Umbilical cord (tissue), 2 donors: ENCODE results near the gene NAV2. TPM values are rescaled to one million over a fixed set of nuclear protein-coding genes. Genes with fewer than 3 reads are reported as not detected.
A peak's percentile ranks its signal among the peaks of the same experiment; 100 is the strongest.

Experiments
- DNase-seq: peaks from one replicate; pipeline ENCODE4 v3.0.0-alpha.2; 2015; ENCODE audit warnings: low spot score
- total RNA-seq: library from RNA; depleted of rRNA; stranded (reverse); fragments of >200 nt; gene quantifications from one replicate; pipeline ENCODE4 v1.2.3, GENCODE V29; 2014; ENCODE audit warnings: low replicate concordance; ENCODE audit not compliant: insufficient read depth

Gene NAV2
- total RNA-seq, 1 donor from 2014 or later: 14.7 TPM

DNA sequence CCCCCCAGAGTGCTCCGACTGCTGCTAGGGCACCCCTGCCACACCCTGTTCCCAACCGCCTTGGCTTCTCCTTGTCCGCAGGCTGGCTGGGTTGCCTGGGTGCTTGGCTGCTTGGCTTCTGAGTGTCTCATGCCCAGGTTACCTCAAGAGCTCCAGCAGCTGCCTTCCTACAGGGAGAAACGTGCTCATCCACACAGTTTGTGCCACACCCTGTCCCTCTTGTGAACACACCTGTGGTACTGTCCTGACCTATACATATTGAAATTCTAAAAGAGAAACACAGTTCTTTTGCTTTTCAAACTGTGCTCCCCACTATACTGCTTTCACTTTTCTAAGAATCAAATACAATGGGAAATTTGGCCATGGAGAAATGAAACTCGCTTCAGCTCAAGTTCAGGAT, 256.2 kb downstream of the NAV2 start:
- DNase-seq: no peak

DNA sequence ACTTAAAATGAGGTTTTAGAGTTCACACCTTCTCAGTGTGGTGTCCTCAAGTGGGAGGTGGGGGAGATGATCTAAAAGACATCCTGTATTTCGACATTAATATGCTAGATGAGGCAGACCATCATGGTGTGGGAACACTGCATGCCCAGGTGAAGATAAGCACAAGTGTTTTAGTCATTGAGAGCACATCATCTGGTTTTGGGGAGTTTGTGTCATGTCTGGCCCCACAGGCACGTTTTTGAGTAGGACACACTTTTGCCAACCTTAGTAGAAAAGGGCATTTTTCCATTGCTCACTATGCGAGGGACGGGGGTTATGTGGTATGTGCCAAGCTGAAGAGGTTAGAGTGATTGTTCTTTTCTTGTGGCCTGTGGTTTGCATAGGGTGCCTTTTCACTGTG, 258.3 kb downstream of the NAV2 start:
- DNase-seq: no peak

DNA sequence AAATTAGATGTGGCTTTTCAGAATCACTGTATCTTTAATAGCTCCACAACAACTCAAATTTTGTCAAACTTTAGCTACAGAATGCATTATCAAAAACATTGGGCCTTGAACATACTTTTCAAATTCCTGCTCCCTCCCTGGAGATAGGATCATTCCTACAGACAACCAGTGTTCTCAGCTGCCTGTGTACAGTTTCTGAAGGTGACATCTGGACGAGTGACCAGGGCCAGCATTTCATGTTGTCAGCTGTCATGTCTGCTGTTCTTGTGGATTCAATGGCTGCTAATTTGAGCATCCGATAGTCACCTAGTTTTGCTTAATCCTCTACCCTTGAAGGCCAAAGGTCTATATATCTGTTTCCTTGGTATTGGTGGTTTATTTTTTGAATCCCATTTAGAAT, 259.5 kb downstream of the NAV2 start:
- DNase-seq: no peak

DNA sequence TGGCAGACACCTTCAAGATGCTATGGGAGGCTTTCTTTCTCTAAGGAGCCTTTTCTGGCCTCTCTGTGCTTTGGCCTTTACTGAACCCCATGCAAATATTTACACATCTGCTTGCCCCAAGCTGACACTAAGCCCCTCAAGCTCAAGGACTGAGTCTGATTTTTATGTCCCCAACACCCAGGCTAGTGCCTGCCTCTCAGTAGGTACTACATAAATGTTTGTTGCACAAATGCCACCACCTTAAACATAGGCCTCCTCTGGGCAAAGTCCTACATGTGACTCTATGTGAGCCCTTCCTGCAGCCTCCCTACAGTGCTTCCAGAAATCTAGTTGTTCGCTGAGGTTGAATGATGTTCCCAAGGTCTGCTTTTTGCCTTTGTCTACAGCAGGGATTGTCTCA, 260.0 kb downstream of the NAV2 start:
- DNase-seq: no peak

DNA sequence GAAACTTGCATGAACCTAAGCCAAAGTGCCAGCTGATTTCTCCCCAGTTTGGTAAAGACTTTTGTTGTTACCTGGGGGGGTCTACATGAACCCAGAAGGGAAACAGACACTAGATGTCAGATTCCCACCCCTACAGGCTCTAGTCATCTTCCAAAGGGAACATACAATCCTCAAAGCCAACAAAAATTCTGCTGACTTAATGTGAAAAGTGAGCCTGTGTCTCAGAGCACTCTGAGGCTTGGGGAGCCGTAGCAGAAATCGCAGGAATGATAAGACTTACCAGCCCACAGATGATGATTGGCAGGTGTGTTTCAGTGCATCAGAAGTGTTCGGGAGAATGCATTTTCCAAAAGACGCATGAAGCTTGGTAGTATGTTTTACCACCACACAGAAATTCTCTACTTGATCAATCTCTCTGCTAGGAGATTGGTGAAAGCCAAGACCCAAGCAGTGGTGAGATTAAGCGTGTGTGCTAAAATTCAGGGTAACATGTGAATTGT, 260.5 kb downstream of the NAV2 start:
- no peak for DNase-seq

DNA sequence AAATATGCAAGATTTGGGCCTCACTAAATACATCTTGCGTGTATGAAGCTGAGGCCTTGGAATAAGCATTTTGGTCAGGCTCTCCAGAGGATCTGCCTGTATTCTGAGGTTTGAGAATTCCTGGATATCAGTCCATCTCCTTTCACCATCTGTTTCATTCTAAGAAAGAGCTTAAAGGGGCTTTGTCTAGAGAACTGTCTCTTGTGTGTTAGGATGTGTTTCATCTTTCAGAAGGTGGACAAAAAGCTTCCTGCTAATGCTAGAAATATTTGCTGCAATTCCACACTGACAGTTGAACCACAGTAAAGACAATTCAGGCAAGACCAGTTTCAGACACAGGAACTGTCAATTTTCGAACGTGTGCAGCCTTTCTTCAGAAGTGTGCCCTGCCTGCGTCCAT, 262.2 kb downstream of the NAV2 start:
- DNase-seq: peak; percentile 71

DNA sequence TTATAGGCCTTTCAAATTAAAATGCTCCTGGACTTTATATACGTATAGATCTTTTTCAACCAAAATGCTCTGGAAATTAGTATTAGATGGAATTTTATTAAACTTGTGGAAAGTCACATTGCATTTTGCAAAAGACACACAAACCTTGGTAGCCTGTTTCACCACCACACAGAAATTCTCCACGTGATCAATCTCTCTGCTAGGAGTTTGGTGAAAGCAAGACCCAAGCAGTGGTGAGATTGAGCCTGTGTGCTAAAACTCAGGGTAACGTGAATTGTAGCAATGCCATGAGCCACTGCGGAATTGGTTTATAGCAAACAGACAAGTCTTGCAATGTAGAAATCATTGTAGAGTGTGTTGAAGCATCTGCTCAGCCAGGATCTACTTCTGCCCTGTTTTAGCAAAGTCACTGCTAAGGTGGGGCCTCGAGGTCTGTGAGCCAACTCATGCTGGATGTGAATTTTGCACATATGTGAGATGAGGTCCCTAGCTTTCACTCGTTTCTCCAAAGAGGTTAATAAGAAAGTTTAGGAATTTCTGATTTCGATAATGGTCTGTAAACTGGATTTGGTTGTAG, 262.9 kb downstream of the NAV2 start:
- DNase-seq: no peak

DNA sequence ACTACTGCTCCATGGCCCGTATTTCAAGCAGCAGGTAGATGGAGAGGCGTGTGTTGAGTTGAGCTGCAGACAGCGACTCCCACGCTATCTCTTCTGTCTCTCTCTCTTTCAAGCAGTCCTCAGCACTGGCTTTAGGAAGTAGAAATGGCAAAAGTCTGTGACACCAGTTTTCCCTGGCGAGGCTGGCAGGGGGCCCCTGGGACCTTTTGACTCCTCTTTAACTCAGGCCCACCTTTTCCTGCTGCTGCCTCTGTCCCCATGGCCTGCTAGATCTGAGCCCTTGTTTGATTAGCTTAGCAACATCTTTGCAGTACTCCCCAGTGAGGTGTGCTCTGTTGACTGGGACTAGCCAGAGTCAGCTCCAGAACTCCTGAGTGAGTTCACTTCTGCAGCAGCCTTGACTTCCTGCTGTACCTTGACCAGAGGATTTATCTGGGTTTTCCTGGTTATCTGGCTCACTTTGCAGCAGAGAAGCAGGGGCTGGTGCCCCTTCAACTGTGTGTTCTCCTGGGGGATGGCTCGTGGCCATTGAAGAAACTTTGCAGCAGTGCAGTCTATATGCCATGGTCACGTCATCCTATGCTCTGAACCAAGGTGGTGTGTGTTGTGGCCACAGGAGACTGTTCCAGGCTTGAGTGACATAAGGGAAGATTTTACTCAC, 263.8 kb downstream of the NAV2 start:
- DNase-seq: no peak

DNA sequence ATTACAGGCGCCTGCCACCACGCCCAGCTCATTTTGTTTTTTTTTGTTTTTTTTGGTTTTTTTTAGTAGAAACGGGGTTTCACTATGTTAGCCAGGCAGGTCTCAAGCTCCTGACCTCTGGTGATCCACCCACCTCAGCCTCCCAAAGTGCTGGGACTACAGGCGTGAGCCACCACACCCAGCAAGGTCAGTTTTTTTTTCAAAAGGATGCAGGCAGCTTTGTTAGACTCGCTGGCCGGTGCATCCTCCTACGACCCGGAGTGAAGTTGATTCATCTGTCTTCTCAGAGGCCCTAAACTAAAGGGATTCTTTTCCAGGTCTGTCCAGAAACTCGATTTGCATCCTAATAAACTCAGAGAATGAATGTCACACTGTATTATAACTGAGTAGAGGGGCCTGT, 265.3 kb downstream of the NAV2 start:
- DNase-seq: no peak

DNA sequence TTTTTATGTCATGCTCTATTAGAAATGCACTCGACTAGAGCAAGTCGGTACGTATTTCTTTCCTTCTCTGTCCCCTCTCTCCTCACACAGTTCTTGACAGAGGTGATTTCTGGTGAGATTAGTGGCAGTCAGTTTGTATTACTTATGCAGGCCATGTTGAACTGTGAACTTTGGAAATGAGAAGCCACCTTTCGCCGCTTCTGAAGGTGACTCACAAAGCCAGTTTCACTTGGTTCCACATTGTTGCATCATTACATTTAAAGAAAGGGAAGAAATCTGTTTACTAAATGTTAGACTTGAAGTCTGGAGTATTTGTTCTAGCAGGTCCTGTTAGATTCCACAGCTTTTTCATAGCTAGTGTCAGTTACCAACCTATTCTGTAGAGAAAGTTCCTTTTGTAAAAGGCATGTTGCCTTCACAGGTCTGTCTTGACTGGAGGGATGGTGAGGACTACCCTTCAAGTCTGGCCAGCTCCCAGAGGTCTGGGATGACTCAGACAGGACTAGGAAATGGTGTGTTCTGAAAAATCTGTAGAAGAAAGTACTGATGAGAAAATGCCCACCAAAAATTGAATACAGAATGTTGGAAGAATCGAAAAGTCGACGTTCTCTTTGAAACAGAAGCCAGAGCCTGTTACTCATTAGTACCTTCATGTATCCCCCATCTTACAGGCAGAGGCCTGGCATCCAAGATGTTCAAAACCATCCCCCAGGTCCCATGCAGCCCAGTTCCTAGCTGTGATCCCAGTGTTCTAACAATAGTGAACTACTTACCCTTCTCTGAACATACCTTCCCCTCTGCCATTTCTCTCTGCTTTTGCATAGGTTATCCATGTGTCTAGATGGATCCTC, 266.3 kb downstream of the NAV2 start:
- peak; percentile 69 for DNase-seq

DNA sequence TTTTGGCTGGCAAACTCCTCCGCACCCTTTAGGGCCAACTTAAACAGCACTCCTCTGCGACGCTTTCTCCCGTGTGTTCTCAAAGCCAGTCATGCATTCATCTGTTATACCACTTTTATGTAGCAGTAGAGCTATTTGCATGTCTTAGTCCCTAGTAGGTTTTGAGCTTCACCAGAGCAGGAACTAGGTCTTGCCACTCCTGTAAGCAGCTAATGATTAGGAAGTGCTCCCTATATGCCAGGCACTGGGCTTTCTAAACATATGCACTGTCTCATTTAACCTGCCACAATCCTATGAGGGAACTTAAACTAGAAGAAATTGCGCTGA, 266.8 kb downstream of the NAV2 start:
- no peak for DNase-seq

DNA sequence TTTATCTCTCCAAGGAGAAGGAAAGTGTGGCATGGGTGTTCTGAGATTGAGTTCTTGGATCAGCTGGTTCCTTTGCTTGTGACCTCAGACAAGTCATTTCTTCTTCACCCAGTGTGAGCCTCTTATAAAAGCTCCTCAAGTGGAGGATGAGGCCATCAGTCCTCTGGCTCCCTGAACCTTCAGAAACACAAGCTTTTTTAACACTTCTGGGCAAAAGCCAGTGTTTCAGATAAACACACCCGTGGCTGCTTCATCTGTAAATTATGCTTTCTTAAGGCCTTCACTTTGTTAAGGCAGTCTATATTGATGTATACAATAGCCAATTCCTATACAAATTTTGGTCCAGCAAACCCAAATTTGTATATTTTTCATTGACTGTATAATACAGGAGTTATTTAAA, 267.8 kb downstream of the NAV2 start:
- no peak for DNase-seq

DNA sequence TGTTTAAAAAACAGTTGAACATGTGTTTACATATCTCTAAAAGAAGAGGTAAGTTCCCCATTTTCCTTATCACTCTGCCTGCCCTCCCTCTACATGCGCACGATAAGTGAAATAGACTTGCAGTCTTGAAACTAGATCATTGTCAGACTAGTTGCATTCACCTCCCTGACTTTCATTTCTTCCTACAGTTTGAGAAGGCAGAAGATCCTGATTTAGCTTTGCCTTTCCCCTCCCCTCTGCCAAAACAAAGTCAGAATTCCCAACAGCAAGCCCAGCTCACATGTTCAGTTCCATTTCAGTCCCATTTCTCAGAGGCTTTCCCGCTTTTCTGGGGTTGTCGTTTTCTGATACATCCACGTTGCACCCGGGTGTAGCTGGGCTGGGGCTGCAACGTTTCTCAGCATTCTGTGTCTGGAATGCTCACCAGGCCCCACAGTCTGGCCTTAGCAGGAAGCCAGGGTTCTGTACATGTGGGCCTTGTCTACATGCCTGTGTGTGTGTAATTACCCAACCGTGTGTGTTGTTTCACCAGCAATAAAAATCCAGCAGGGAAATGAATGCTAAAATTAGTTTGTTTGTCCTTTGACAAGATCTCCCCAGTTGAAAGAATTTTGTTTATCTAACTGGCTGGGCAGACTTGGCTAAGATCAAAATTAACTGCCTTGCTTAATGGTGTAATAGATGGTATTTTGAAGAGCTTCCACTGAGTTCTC, 268.5 kb downstream of the NAV2 start:
- DNase-seq: peak; percentile 80

DNA sequence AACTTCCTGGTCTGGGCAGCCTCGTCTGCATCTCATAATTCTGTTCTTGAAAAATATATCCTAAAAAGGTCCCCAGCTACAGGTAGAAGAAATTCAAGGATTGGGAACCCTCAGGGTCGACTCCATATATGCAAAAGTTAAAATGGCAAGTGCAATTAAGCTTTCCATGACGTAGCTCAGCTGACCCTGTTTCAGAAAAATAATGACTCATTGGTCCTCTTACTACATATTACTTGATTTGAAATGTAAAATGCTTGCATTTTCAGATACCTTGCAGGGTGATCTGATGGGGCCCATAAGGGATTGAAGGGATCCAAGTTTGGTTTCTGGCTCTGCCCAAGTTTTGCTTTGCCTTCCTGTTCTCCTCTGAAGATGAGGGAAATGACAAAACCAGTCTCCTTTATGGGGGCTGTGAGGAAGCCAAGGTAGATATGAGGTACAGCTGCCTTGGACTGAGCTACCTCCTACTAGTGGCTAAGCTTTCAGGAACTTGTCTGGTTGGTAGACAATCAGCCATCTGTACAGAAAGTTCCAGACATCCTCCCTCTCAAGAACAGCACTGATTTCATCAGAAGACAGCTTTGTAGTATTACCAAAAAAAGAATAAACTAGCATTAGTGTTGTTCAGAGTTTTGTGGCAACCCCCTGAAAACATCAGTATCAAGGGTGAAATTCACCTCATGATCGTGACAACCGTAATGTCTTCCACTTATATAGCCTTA, 270.3 kb downstream of the NAV2 start:
- no peak for DNase-seq

DNA sequence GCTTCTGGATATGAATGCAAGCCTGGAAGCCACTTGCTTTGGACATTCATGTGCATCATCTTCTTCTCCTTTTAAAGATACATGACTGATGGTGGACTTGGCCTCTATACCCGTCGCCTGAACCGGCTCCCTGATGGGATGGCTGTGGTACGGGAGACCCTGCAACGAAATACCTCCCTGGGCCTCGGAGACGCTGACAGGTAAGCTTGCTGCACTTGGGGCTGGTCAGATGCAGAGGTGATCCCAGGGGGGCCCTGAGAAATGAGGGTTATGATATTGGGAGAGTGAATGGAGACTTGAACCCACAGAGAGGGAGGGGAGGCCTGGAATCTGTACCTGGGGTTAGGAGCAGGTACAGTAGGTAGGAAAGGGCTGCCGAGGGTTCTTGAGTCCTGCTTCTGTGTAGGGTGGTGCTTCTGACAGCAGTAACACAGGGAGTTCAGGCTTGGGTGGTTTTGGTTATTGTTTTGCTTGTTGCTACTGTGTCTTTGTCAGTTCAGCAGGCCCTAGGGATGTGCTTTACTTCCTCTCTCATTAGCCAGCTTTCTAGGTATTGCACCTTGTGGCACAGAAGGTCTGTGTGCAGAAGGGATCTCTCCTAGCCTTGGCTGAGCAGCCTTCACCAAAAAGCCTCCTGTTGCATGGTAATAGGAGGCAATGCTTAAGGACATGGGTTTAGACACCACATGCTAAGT, 271.6 kb downstream of the NAV2 start:
- DNase-seq: no peak

DNA sequence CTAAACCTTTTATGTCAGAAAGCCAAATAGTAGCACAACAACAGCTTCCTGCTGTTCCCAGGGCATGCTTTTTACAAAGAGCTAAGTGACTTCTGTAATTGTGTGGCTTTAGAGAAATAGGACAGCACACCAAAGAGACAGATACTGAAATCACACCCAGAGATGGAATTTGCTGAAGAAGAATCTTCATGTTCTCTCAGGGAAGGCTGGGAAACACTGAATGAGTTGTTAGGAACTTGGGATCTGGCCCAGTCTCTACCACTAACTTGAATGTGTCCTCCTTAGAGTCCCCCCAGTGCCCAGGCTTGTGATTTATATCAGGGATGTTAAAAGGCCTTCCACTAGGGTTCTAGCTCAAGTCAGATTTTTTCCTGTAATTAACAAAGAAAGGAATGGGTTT, 272.5 kb downstream of the NAV2 start:
- DNase-seq: no peak

DNA sequence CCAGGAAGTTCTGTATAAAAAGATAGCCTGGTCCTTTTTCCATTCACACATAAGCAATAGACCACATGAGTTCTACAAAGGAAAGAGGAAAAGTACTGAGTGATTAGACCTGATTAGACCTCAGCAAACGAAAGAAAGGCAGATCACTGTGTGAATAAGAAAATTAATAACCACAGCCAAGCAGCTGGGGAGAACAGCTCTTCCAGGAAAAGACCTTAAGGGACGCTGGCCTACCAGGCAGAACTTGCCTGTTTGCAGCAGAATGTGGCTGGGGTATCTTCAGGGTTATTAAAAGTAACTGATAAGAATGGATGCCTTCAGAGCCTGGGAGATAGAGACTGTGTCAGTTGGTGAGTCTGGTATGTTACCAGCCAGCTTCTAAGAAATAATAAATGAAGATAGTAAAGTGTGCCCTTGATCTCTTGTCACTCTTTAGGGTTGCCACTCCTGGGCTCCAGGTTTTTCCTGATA, 274.7 kb downstream of the NAV2 start:
- DNase-seq: no peak

DNA sequence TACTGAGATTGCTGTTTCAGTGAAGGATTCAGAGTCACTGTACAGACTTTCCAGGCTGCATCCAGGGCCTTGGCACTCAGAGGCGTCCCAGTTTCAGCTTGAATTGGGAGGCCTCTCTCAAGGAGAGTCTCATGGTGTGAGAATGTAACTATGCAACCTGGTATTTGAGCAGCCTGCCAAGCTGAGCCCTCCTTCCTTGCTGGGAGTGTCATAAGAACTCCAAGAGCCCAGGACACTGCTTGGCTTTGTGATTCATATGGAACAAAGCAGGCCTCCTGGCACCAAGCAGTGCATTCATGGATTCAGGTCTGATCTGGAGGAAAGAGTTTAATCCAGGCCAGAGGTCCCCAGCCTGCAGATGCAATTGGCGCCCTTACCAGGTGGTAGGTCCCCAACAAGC, 276.0 kb downstream of the NAV2 start:
- peak; percentile 83 for DNase-seq

DNA sequence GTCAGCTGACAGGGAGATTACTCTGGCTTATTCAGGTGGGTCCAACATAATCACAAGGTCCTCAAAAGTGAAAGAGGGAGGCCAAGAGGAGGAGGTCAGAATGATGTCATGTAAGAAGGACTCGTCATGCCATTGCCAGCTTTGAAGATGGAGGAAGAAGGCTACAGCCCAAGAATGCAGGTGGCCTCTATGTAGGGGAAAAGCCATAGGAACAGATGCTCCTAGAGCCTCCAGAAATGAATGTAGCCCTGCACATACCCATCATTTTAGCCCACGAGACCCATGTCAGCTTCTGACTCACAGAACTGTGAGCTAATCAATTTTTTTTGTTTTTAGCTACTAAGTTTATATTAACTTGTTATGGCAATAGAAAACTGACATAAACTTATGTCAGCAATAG, 276.6 kb downstream of the NAV2 start:
- no peak for DNase-seq

DNA sequence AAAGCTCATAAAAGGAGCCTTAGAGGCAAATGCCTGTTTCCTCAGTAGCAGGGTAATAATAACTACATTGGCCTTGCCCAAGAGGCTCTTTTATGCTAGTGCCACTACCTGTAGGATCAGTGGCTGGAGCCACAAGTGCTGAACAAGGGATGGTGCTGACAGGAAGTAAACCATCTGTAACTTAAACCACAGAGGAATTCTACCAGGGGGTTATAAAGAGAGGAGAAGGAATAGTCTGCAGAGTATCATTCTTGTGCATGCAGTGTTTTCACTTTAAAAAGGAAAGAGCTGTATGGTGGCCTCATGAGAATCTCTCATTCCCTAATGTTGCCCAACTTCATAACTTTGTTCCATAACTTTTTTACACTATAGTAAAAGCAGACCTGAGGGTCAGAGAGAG, 279.5 kb downstream of the NAV2 start:
- no peak for DNase-seq

DNA sequence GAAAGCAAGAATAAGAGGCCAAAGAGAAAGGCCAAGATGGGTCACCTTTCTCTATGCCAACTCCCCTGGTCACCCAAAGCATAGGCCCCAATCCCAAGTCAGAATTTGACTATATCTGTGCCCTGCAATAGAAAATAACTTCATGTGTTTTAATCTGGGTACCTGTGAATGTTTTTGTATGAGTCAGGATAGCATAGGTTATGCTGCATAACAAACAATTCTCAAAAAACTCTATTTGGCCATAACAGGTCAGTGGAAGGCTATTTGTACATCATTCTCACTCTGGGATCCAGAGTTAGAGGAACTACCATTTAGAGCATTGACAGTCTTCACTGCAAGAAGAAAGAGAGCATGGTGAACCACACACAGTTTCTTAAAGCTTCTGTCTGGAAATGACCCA, 280.4 kb downstream of the NAV2 start:
- no peak for DNase-seq
